NCI-H1048 (cell line): ENCODE results near the gene M1AP.

Source experiments
- DNase-seq: peaks from one replicate; lab custom pipeline; 2025; lab: John Stamatoyannopoulos, UW

Gene M1AP

GRCh38 chr2:74548285-74548899, 99.7 kb downstream of the M1AP start:
- DNase-seq, result no peak

GRCh38 chr2:74546004-74546403, 102.1 kb downstream of the M1AP start:
- no peak for DNase-seq

GRCh38 chr2:74544634-74545033, 103.5 kb downstream of the M1AP start:
- DNase-seq, result no peak

GRCh38 chr2:74542978-74543377, 105.2 kb downstream of the M1AP start:
- no peak for DNase-seq

GRCh38 chr2:74540291-74540690, 107.8 kb downstream of the M1AP start:
- no peak for DNase-seq

- DNase-seq, result no peak
These were observed 109.2 kb downstream of the M1AP start for GRCh38 chr2:74538881-74539339.

GRCh38 chr2:74537140-74537539, 111.0 kb downstream of the M1AP start:
- no peak for DNase-seq

- DNase-seq, result no peak
These were observed 111.8 kb downstream of the M1AP start for GRCh38 chr2:74536166-74536950.

GRCh38 chr2:74535440-74535965, 112.6 kb downstream of the M1AP start:
- DNase-seq, result no peak

GRCh38 chr2:74534411-74534810, 113.7 kb downstream of the M1AP start:
- DNase-seq, result no peak

- DNase-seq, result no peak
These were observed 114.7 kb downstream of the M1AP start for GRCh38 chr2:74533464-74533863.

- DNase-seq, result no peak
These were observed 115.9 kb downstream of the M1AP start for GRCh38 chr2:74532222-74532621.

GRCh38 chr2:74531666-74532065, 116.5 kb downstream of the M1AP start:
- no peak for DNase-seq

- DNase-seq, result no peak
These were observed 117.6 kb downstream of the M1AP start for GRCh38 chr2:74530239-74531187.

- peak; percentile 93 for DNase-seq
These were observed 118.5 kb downstream of the M1AP start, which contains the start of the genes AUP1 and HTRA2 for GRCh38 chr2:74529357-74530238. TSS of gene AUP1 (minus strand) at chr2:74529706. CDS start at chr2:74529629, 77 bp downstream. TSS of gene HTRA2 (plus strand) at chr2:74529933. CDS start at chr2:74530007, 74 bp downstream.

- DNase-seq, result no peak
These were observed 119.4 kb downstream of the M1AP start for GRCh38 chr2:74528600-74529356.

- DNase-seq, result no peak
These were observed 120.4 kb downstream of the M1AP start for GRCh38 chr2:74527741-74528140.

- no peak for DNase-seq
These were observed 121.4 kb downstream of the M1AP start for GRCh38 chr2:74526649-74527230.

- no peak for DNase-seq
These were observed 122.1 kb downstream of the M1AP start, which contains the start of gene DQX1 for GRCh38 chr2:74525717-74526648. TSS of gene DQX1 (minus strand) at chr2:74526231. CDS start at chr2:74525729, 502 bp downstream.
